ENCODE results near the gene PGS1. TPM values are rescaled to one million over a fixed set of nuclear protein-coding genes. Genes with fewer than 3 reads are reported as not detected.

The PGS1 gene
- total and polyA plus RNA-seq, 8 donors, result 42.9 to 83.6 (median 58.7) TPM

DNA sequence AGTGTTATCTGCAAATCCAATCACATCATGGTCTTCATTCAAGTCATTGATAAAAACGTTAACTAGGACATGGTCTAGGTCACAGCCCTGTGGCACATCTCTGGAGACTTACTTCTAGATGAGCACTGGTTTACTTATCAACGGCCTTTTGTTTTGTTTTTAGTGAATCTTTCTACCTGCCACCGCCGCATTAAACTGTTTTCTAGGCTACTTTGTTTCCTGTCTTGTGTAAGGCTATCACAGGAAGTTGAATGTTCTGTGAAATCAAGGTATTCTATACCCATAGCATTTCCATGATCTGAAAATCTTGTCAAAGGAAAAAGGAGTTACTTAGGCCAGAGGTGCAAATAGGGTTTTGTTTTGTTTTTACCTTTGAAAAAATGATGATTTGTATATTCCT is 45.5 kb upstream of the PGS1 start:
- no peaks in the 10 kb centered on the region for H3K27me3 ChIP-seq
- no peaks in the 10 kb centered on the region for H3K9me3 ChIP-seq
- DNase-seq (no peak), ATAC-seq (no peak)
- intact Hi-C loops (cut with DNase I), result no loop called here
- TF ChIP-seq, protein P1, sequence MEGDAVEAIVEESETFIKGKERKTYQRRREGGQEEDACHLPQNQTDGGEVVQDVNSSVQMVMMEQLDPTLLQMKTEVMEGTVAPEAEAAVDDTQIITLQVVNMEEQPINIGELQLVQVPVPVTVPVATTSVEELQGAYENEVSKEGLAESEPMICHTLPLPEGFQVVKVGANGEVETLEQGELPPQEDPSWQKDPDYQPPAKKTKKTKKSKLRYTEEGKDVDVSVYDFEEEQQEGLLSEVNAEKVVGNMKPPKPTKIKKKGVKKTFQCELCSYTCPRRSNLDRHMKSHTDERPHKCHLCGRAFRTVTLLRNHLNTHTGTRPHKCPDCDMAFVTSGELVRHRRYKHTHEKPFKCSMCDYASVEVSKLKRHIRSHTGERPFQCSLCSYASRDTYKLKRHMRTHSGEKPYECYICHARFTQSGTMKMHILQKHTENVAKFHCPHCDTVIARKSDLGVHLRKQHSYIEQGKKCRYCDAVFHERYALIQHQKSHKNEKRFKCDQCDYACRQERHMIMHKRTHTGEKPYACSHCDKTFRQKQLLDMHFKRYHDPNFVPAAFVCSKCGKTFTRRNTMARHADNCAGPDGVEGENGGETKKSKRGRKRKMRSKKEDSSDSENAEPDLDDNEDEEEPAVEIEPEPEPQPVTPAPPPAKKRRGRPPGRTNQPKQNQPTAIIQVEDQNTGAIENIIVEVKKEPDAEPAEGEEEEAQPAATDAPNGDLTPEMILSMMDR (IDR thresholded peaks at IDR 0.05), result no peak
- no peak overlapping the region for H3K4me3 ChIP-seq
- no peak overlapping the region for H3K27ac ChIP-seq
- H3K4me1 ChIP-seq, result peaks cover 11 to 79% of the 10 kb centered on the region in 2 donors
- H3K36me3 ChIP-seq, result no peaks in the 10 kb centered on the region

DNA sequence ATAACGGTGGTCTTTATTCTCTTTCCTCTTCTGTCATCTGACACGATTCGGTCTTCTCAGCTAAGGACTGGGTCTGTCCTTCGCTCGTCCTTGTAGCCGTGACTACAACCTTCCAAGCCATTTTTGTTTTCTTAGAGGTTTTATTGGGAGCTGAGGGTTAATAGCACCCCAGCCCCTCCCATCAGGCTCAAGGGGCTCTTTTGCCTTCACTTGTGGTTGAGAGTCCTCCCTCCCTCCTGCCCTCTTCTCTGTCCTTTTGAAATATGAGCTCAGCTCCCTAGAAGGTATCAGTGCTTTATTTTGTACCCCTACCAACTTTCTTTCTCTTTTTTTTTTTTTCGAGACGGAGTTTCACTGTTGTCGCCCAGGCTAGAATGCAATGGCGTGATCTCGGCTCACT is 43.2 kb upstream of the PGS1 start:
- H3K36me3 ChIP-seq, result no peaks in the 10 kb centered on the region
- peak; percentile 59 for ATAC-seq
- no peaks in the 10 kb centered on the region for H3K9me3 ChIP-seq
- peaks cover 5 to 81% of the 10 kb centered on the region in 2 donors for H3K4me1 ChIP-seq
- no peak for DNase-seq
- intact Hi-C loops (cut with DNase I), result no loop called here
- H3K4me3 ChIP-seq, result no peak overlapping the region
- H3K27ac ChIP-seq, result peak overlapping the region in 1 of 2 donors; percentile 33
- TF ChIP-seq, protein P1 (IDR thresholded peaks at IDR 0.05), result no peak
- H3K27me3 ChIP-seq, result no peaks in the 10 kb centered on the region

DNA sequence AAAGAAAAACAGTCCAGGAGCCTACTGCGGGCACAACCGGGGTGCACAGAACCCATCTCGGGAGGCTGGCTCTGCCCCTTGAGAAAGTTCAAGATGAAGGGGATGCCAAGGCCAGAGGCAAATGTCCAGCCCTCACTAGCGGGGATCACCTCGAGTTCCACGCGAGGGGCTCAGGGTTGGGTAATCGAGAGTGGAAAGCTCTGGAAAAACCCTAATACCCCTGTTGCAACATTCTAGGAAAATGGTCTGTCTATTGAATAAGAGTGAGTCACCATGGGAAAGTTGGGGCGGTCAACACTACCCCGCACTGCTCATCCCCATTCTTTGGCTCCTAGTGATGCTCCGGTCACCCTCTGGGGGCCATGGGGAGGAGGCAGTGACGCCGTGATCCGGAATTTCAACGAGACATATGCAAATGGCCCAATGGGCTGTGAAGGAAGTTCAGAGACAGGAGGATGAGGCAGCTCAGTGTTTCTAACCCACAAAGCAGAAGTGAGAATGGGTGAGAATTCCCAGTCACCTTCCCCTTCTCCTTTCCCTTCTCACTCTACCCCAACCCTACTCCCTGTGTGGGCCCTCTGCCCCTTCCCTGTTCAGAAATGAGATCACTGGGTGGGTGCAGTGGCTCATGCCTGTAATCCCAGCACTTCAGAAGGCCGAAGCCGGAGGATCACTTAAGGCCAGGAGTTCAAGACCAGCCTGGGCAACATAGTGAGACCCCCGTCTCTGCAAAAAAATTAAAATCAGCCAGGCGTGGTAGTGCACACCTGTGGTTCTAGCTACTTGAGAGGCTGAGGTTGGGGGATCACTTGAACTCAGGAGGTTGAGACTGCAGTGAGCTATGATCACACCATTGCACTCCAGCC is 41.0 kb upstream of the PGS1 start:
- H3K27ac ChIP-seq, result peak overlapping the region; percentile 11 to 73
- H3K36me3 ChIP-seq, result no peaks in the 10 kb centered on the region
- ATAC-seq (peak; percentile 20), DNase-seq (peak in 2 of 4 donors; percentile 78 to 83)
- H3K9me3 ChIP-seq, result no peaks in the 10 kb centered on the region
- intact Hi-C loops (cut with DNase I), result no loop called here
- peaks cover 11 to 81% of the 10 kb centered on the region in 2 donors for H3K4me1 ChIP-seq
- TF ChIP-seq, protein P1 (IDR thresholded peaks at IDR 0.05), result no peak
- H3K27me3 ChIP-seq, result no peaks in the 10 kb centered on the region
- H3K4me3 ChIP-seq, result no peak overlapping the region

DNA sequence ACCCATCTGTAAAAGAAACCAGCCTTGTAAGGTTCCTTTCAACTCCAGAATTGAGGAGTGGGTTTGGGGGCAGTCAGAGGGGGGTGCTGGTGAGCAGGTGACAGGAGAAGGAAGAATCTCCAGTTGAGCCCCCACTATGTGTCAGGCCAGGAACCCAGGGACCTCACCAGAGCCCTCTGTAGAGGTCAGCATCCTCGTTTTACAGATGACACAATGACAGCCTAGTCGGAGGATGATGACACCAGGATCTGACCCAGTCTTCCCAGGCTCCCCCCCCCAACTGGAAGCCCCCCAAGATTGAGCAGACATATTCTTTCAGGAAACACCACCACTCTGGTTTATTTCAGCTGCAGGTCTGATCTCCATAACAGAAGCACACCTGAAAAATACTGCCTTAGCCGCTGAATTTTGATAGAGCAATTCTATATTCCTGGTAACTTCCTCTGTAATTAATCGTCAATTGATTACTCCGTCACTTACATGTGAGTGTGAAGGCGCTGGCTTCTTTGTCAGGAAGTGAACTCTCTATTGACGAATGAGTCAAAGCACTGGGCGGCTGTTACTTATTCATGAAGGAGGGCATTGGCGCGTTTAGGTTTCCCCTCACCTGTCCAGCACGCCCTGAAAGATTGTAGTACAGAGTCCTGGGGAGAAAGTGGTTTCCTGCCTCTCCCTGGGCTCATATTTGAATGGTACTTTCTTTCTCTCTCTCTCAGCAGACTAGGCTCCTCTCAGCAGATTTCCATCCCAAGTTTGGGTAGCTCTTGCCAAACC is 39.8 kb upstream of the PGS1 start:
- no peaks in the 10 kb centered on the region for H3K27me3 ChIP-seq
- intact Hi-C loops (cut with DNase I), result no loop called here
- no peaks in the 10 kb centered on the region for H3K36me3 ChIP-seq
- DNase-seq (no peak), ATAC-seq (no peak)
- H3K4me3 ChIP-seq, result no peak overlapping the region
- TF ChIP-seq, protein P1 (IDR thresholded peaks at IDR 0.05), result no peak
- H3K4me1 ChIP-seq, result peaks cover 23 to 92% of the 10 kb centered on the region in 2 donors
- H3K9me3 ChIP-seq, result no peaks in the 10 kb centered on the region
- H3K27ac ChIP-seq, result peak overlapping the region in 1 of 2 donors; percentile 28

Data from left lung (tissue), 10 donors.